GM04504 (cell line): Measurements from ENCODE around the gene DEFB114.
"Not testable (repeated sequence)": the region's sequence is repeated elsewhere in the genome, so short reads cannot be mapped to it uniquely, and the experiment has no call there.

Source experiments
- DNase-seq: peaks from one replicate; pipeline ENCODE4 v3.0.0-alpha.2; 2012; ENCODE audit warnings: low read depth

Gene DEFB114

DNA sequence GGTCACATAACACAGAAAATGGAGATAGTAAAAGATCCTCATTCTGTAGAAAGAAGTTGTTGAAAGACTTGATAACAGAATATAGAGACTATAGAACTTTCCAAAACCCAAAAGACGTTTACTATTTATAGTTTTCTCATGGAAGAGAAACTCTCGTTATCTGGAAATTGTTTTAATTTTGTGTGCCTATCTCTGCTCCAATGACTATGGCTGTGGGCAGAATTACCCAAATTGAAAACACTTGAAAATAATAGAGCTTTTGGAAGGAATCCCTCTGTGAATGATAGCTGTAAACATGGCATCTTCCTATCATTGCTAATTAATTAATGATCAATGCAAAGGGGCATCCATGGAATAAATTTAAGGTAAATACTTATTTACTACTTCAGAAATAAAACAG lies at the start of gene DEFB114:
TSS of gene DEFB114 (minus strand) at position 101 of the 400 bp plus-strand sequence. CDS start at position 42, 59 bp downstream.
- DNase-seq: no peak

- peak; percentile 28 for DNase-seq
These were observed 43.9 kb upstream of the DEFB114 start for GRCh38 chr6:50007819-50008218.

GRCh38 chr6:50003139-50003538 lies 39.2 kb upstream of the DEFB114 start:
- DNase-seq: no peak

- DNase-seq: no peak
These were observed 31.3 kb upstream of the DEFB114 start for GRCh38 chr6:49995278-49995677.

DNA sequence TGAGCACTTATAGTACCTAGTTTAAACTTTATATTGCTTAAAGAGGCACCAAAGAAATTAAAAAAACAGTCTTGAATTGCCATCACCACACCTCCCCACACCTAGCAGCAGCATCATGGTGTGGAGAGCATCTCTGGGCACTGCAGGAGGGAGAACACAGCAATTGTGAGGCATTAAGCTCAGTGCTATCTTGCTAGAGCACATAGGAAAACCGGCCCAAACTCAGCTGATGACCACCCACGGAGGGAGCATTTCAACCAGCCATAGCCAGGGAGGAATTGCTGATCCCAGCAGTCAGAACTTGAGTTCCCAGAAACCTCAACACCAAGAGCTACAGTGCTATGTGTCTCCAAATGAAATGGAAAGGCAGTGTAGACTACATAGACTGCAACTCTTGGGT lies 24.9 kb upstream of the DEFB114 start:
- DNase-seq: no peak

DNA sequence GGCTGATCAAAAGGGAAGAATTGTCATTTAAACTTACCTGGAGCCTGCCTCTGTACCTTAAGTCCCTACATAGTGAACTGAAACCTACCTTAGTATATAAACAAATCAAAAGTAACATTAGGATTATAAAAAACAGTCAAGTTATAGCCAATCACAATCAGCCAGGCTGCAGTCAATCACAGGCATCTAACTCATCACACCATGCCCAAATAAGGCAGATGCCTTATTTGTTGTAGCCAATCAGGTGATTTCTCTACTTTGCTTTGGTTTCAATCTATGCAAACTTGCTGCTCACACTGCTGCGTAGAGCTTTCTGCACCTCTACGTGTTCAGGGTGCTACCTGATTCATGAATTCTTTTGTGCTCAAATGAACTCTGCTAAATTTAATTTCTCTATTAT lies 23.8 kb upstream of the DEFB114 start:
- no peak for DNase-seq

DNA sequence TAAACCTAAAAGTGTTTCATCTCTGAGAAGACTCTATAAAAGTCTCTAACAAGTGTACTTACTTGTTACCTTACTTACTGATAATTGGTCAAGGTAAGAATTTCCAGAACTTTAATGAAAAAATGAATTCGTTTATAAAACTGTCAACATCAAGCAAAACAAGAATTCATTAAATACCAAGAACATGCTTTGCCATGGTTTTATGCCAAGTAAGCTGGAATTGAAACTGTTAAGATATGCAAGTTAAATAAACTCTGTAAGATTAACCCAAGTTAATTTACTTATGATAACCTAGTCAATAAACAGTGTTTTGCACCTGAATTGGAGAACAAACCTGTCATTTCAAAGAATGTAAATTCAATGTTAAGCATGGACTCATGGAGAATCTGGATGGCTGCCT lies 22.6 kb upstream of the DEFB114 start:
- no peak for DNase-seq

DNA sequence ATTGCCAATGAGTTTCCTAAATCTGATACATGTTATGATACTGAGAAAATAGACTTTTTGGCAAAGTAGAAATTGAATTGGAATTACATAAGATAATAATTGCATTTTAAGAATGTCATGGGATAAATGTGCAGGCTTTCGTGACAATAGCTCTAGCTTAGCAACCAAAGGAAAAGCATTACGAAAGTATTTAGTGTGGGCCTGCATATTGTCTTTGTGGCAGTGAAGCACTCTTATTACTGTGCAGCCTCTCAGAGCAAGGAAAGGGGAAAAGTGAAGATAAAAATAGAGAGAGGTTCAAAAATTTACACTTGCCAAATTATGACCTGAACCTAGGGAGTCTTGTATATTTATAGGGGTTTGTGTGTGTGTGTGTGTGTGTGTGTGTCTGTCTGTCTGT lies 18.1 kb upstream of the DEFB114 start:
- no peak for DNase-seq

DNA sequence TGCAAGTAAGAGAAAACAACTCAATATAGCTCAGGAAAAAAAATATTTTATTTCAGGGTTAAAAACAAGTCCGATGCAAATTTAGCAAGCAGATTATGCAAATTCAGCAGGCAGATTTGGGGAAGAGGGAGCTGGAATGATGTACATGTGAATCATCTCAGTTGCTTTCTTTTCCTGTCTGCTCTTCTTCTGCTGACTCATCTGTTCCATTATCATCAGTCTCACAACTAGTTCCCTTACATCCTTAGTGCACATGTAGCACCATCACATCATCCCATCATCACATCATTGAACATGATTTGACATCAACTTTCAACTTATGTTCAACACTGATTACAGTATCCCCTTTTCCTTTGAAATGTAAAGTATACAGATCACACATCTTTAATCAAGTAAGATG lies 16.9 kb upstream of the DEFB114 start:
- peak; percentile 38 for DNase-seq

DNA sequence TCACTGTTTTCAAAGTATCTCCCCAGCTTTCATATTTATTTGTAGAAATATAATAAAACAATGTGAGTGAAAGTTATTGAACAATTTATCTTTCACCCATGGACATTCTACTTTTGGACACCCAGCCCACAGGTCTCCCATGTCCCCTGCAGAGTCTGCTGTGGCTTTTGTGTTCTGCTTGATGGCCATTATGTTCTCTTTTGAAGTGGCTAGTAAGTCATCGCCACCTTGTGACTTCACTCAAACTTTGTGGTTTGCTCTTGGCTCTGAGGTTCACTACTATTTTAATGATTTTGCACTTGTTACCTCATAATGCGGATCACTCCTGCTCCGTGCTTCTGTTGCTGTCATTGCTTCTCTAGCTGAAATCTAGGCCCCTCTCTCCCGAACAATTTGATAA lies 15.6 kb upstream of the DEFB114 start:
- no peak for DNase-seq

DNA sequence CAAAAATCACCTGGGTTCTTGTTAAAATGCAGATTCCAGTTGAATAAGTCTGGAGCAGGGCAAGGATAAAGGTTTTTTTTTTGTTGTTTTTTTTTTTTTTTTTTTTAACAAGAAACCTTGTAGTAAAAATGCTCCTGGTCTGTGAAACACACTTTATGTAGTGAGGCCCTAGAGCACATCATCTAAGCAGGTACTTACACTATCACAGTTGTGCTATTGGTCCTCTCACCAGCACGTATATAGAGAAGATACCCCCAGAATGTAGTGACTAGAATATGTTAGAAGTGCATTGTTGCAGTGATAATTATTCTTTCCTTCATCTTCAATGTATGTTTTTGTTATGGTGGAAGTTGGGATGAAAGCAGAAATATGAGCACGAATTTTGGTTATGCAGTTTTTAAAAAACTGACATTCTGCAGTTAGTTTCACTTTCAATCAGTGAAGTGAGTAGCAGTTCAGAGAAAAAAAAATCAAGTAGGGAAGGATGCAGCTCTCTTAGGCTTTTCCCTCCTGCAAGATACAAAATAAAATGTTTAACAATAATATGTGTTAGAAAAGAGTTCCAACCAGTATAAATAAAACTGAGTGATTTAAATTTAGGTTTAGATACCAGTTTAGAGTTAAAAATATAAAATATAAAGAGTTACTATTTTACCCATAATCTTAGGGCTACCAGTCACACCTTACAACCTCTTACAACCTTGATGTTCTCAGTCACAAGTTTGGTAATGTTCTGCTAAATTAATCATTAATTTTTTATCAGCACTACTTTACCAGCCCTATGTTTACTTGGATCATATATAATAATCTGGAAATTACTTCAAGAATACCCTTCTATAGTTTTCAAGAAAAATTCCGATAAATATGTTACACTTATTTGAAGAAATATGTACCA lies 14.6 kb upstream of the DEFB114 start:
- no peak for DNase-seq

GRCh38 chr6:49969605-49970004 lies 5.6 kb upstream of the DEFB114 start, which contains the start of gene DEFB113:
DEFB113 (minus strand) TSS chr6:49969625; CDS start chr6:49969625, 0 bp downstream.
- DNase-seq: no peak

DNA sequence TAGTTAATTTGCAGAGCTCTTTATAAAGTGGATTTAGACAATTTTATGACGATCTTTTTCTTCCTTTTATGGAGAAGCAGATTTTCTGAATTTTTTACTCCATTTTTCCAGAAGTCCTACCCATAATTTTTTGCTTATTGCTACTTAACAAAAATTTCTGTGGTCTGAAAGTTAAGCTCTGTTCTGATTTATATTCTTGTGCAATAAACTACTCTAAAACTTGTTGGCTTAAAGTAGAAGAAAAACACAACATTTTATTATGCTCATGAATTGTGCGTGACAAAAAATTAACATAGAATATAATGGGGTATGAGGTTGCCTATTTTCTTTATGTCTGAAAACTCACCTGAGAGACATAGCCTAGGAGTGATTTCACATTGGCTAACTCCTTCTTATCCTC lies 2.9 kb upstream of the DEFB114 start:
- DNase-seq: no peak

DNA sequence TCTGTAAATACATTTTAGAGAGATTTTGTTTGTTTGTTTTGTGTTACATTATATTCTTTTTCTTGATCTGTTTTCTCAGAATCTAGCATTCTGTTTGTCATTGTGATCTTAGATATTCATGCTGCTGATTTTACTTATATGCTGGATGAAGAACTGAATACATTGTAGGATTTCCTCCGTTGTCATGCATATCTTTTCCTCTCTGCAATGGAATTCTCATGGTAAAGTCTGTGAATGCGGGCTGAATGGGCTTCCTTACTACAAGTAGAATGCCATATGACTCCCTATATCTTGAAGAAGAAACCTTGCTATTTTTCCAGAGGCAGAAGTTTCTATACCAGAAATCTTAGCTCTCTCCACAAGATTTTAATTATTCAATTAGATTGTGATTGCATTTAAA lies 2.4 kb upstream of the DEFB114 start:
- no peak for DNase-seq

GRCh38 chr6:49958180-49958579 lies 5.8 kb downstream of the DEFB114 start:
- no peak for DNase-seq

GRCh38 chr6:49955847-49956246 lies 8.1 kb downstream of the DEFB114 start:
- no peak for DNase-seq

DNA sequence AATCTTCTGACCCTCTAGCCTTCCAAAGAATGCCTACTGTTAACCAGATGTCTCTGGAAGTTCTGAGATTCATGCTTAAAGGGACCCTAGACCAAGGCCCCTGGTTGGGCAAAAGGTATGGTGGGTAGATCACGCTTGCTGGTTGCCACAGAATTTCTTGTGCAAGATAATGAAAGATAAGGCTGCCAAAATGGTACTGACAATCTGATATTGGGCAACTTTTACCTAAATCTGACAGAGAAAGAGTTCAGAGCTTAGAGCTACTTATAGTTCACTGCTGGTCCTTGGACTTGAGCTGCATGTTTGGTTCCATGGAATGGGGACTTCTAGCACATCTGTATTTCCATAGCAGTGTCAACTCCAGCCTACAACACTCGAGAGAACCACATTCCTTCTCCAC lies 12.0 kb downstream of the DEFB114 start:
- no peak for DNase-seq

DNA sequence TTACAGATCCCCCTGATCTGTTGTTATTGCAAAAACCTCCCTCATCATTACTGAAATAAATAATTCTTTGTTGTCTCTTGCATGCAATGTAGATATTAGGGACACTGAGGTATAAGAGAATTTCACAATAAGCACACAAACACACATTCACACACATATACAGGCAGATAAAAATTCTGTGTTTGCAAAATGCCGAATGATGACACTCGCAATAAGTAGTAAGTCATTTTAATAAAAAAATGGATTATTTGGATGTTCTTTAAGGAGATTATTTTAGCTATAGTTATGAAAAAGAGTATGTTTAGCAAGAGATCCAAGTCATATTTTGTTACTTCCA lies 13.6 kb downstream of the DEFB114 start:
- DNase-seq: no peak

- DNase-seq: no peak
These were observed 14.9 kb downstream of the DEFB114 start for GRCh38 chr6:49949062-49949461.

DNA sequence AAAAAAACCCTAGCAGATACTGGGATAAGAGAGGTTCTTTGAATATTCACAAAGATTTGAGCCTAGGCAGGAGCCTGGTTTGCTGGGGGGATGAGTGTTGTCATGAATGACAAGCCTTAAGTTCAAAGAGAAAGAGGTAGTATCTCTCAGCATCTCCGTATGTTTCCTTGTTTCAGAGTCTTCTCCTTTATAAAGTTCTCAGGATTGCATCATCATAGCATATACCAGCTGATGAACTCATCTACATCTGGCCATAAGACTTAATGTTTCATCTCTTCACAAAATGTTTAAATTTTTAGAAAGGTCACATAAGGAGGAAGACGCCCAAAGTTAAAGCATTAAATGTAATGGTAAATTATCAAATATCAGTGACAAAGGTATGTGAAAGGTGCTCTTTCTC lies 17.1 kb downstream of the DEFB114 start:
- DNase-seq: no peak

DNA sequence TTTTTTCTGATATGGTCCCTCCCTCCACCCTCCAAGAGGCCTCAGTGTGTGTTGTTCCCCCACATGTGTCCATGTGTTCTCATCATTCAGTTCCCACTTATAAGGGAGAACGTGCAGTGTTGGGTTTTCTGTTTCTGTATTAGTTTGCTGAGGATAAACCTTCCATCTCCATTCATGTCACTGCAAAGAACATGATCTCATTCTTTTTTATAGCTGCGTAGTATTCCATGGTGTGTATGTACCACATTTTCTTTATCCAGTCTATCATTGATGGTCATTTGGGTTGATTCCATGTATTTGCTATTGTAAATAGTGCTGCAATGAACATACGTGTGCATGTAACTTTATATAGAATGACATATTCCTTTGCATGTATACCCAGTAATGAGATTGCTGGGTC lies 19.9 kb downstream of the DEFB114 start:
- DNase-seq: not testable (repeated sequence)

GRCh38 chr6:49939993-49940498 lies 23.9 kb downstream of the DEFB114 start:
- DNase-seq: no peak

DNA sequence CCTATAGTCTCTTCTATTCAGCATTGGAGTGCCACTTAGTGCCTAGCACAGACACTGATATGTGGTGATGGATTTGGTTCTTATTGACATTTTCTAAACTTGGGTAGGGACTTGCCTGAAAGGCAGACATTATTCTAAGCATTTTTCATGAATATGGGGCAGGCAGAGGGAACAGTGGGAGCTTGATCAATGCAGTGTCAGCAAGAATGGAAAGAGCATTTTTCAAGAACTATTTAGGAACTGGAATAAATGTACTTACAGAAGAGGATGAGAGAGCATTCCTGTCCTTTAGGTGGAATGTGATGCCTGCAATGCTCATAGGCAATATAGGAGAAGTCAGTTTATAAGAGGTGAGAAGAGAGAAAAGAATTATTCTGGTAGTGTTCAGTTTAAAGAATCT lies 26.2 kb downstream of the DEFB114 start:
- DNase-seq: no peak

GRCh38 chr6:49937017-49937416 lies 26.9 kb downstream of the DEFB114 start:
- DNase-seq: no peak
